H9 (cell line): ENCODE measurements around the gene GPR68. TPM values are rescaled to one million over a fixed set of nuclear protein-coding genes. Genes with fewer than 3 reads are reported as not detected.

ENCODE experiments used
- DNase-seq: peaks from one replicate; pipeline ENCODE4 v3.0.0-alpha.2; 2017
- H2AFZ ChIP-seq: one replicate; pipeline ENCODE4 v1.6.1; 2013; ENCODE audit warnings: mild to moderate bottlenecking, low read length, control low read depth, moderate library complexity
- H2AK5ac ChIP-seq: 2 replicates; pipeline ENCODE4 v1.6.1; 2013; ENCODE audit warnings: low read length, control low read depth, mixed read lengths; ENCODE audit not compliant: insufficient read length
- H2BK120ac ChIP-seq: one replicate; pipeline ENCODE4 v1.6.1; 2013; ENCODE audit warnings: low read depth, mild to moderate bottlenecking, low read length, control low read depth, inconsistent platforms; ENCODE audit not compliant: poor library complexity, severe bottlenecking
- H2BK12ac ChIP-seq: 2 replicates; pipeline ENCODE4 v1.6.1; 2013; ENCODE audit warnings: low read length, control low read depth, mixed read lengths, low read depth; ENCODE audit not compliant: insufficient read length
- H2BK15ac ChIP-seq: 2 replicates; pipeline ENCODE4 v1.6.1; 2013; ENCODE audit warnings: low read depth, low read length, control low read depth
- H2BK20ac ChIP-seq: one replicate; pipeline ENCODE4 v1.6.1; 2013; ENCODE audit warnings: low read depth, mild to moderate bottlenecking, low read length, control low read depth, inconsistent platforms; ENCODE audit not compliant: poor library complexity, severe bottlenecking
- H2BK5ac ChIP-seq: 2 replicates; pipeline ENCODE4 v1.6.1; 2013; ENCODE audit warnings: low read length, control low read depth, mixed read lengths; ENCODE audit not compliant: insufficient read length
- H3K14ac ChIP-seq: 2 replicates; pipeline ENCODE4 v1.6.1; 2013; ENCODE audit warnings: low read length, control low read depth; ENCODE audit not compliant: insufficient read depth
- H3K18ac ChIP-seq: 2 replicates; pipeline ENCODE4 v1.6.1; 2013; ENCODE audit warnings: low read depth, mild to moderate bottlenecking, mixed read lengths, low read length, control low read depth; ENCODE audit not compliant: insufficient read length
- H3K23ac ChIP-seq: 2 replicates; pipeline ENCODE4 v1.6.1; 2013; ENCODE audit warnings: low read length, control low read depth, mixed read lengths, low read depth; ENCODE audit not compliant: insufficient read length
- H3K23me2 ChIP-seq: 2 replicates; pipeline ENCODE4 v1.6.1; 2013; ENCODE audit warnings: low read depth, mild to moderate bottlenecking, mixed read lengths, low read length, control low read depth; ENCODE audit not compliant: insufficient read length, poor library complexity, severe bottlenecking
- H3K27ac ChIP-seq: 2 replicates; pipeline ENCODE4 v1.5.1; 2013; ENCODE audit warnings: low read length, control low read depth, mixed read lengths, low read depth; ENCODE audit not compliant: insufficient read length
- H3K27me3 ChIP-seq: 2 replicates; pipeline ENCODE4 v1.6.1; 2013; ENCODE audit warnings: low read length, control low read depth, inconsistent platforms; ENCODE audit not compliant: insufficient read depth
- H3K4ac ChIP-seq: 2 replicates; pipeline ENCODE4 v1.6.1; 2013; ENCODE audit warnings: low read depth, mild to moderate bottlenecking, control low read depth, inconsistent platforms, low read length, moderate library complexity
- H3K4me1 ChIP-seq: 2 replicates; pipeline ENCODE4 v1.6.1; 2013; ENCODE audit warnings: low read length, control low read depth, inconsistent platforms; ENCODE audit not compliant: insufficient read depth
- H3K4me2 ChIP-seq: 2 replicates; pipeline ENCODE4 v1.6.1; 2013; ENCODE audit warnings: low read length, control low read depth, mixed read lengths; ENCODE audit not compliant: insufficient read length, insufficient read depth
- H3K56ac ChIP-seq: 2 replicates; pipeline ENCODE4 v1.6.1; 2013; ENCODE audit warnings: low read depth, mild to moderate bottlenecking, mixed read lengths, low read length, control low read depth; ENCODE audit not compliant: insufficient read length
- H3K79me1 ChIP-seq: 2 replicates; pipeline ENCODE4 v1.6.1; 2013; ENCODE audit warnings: low read depth, mild to moderate bottlenecking, moderate library complexity, low read length, control low read depth, inconsistent platforms; ENCODE audit not compliant: insufficient read depth, poor library complexity, severe bottlenecking
- H3K79me2 ChIP-seq: 2 replicates; pipeline ENCODE4 v1.6.1; 2013; ENCODE audit warnings: low read length, control low read depth, inconsistent platforms; ENCODE audit not compliant: insufficient read depth
- H3K9ac ChIP-seq: 2 replicates; pipeline ENCODE4 v1.6.1; 2013; ENCODE audit warnings: low read length, control low read depth, mixed read lengths; ENCODE audit not compliant: insufficient read length; ENCODE audit errors: extremely low read depth
- H3K9me3 ChIP-seq: one replicate; pipeline ENCODE4 v1.6.1; 2013; ENCODE audit warnings: low read depth, low read length, inconsistent platforms; ENCODE audit not compliant: control insufficient read depth
- H3T11ph ChIP-seq: one replicate; pipeline ENCODE4 v1.6.1; 2013; ENCODE audit warnings: mild to moderate bottlenecking, low read length, control low read depth, inconsistent platforms
- H4K20me1 ChIP-seq: one replicate; pipeline ENCODE4 v1.6.1; 2013; ENCODE audit not compliant: control insufficient read depth, insufficient read length, insufficient read depth
- H4K5ac ChIP-seq: 2 replicates; pipeline ENCODE4 v1.6.1; 2013; ENCODE audit warnings: low read depth, mild to moderate bottlenecking, mixed read lengths, low read length, control low read depth; ENCODE audit not compliant: insufficient read length
- H4K8ac ChIP-seq: replicated peaks from 2 replicates; pipeline ENCODE4 v1.6.1; 2013; ENCODE audit warnings: low read length, control low read depth, mixed read lengths, low read depth; ENCODE audit not compliant: insufficient read length
- H4K91ac ChIP-seq: 2 replicates; pipeline ENCODE4 v1.6.1; 2013; ENCODE audit warnings: low read depth, mild to moderate bottlenecking, moderate library complexity, mixed read lengths, low read length, control low read depth; ENCODE audit not compliant: insufficient read length
- H3K27ac Mint-ChIP-seq, 3 experiments: 2 replicates in 2 of 3; 3 replicates in 1 of 3; pipeline ENCODE4 v1.8.0; 2020 to 2021; ENCODE audit warnings: mixed read lengths in 3 of 3, mild to moderate bottlenecking in 1 of 3, moderate library complexity in 1 of 3
- H3K27me3 Mint-ChIP-seq: 2 replicates; pipeline ENCODE4 v1.8.0; 2021; ENCODE audit warnings: low read depth, mild to moderate bottlenecking, moderate library complexity, mixed read lengths
- H3K36me3 Mint-ChIP-seq, 3 experiments: 2 replicates in 2 of 3; 3 replicates in 1 of 3; pipeline ENCODE4 v1.8.0; 2020 to 2021; ENCODE audit warnings: low read depth in 3 of 3, mixed read lengths in 3 of 3; ENCODE audit not compliant: insufficient read depth in 1 of 3
- H3K4me1 Mint-ChIP-seq, 2 experiments: 2 replicates each; pipeline ENCODE4 v1.8.0; 2020; ENCODE audit warnings: mixed read lengths in 2 of 2
- H3K4me3 Mint-ChIP-seq, 2 experiments: 2 replicates in 1 of 2; 3 replicates in 1 of 2; pipeline ENCODE4 v1.8.0; 2020 to 2021; ENCODE audit warnings: mild to moderate bottlenecking in 2 of 2, mixed read lengths in 2 of 2, moderate library complexity in 1 of 2
- H3K9me3 Mint-ChIP-seq, 2 experiments: 2 replicates in 1 of 2; 3 replicates in 1 of 2; pipeline ENCODE4 v1.8.0; 2020; ENCODE audit warnings: mild to moderate bottlenecking in 2 of 2, mixed read lengths in 2 of 2, moderate library complexity in 1 of 2
- CTCF ChIP-seq: fragments of 200-600 bp; sonication (generic); conservative IDR thresholded peaks from 3 replicates; pipeline ENCODE4 v1.8.0; 2021; ENCODE audit warnings: antibody characterized with exemption, mild to moderate bottlenecking
- WGBS: extraction: QIAGEN DNeasy Blood & Tissue Kit; methylation state at CpG from one replicate; pipeline ENCODE4 v1.1.7; 2013; ENCODE audit warnings: missing lambda C conversion rate, low lambda C conversion rate, mixed read lengths; ENCODE audit not compliant: insufficient read length; ENCODE audit errors: extremely low coverage; 5-methylcytosine and 5-hydroxymethylcytosine counted together
- total RNA-seq: library from RNA; stranded (reverse); gene quantifications from 2 replicates; pipeline ENCODE4 v1.2.1, GENCODE V29; 2021

GPR68 gene
- total RNA-seq, 1 experiment from 2014 or later = 0.33 TPM

- Mint-ChIP-seq H3K9me3 (peaks cover 2 to 5% of the 10 kb centered on the region in 2 experiments; a peak in 2 of 5 replicates), H3K4me3 (no peak overlapping the region), H3K27ac (no peak overlapping the region), H3K36me3 (no peaks in the 10 kb centered on the region; a peak in 2 of 7 replicates), H3K4me1 (peaks cover 22 to 25% of the 10 kb centered on the region in 2 experiments), H3K27me3 (peaks cover 47% of the 10 kb centered on the region)
- no peak overlapping the region for H3T11ph ChIP-seq
- no peak overlapping the region for H3K27ac ChIP-seq
- H2BK120ac ChIP-seq = no peak overlapping the region
- H2AFZ ChIP-seq = no peak overlapping the region
- no peaks in the 10 kb centered on the region for H3K4me1 ChIP-seq
- no peak overlapping the region for H3K4ac ChIP-seq
- H4K20me1 ChIP-seq = no peaks in the 10 kb centered on the region
- H2BK5ac ChIP-seq = no peak overlapping the region
- H3K4me2 ChIP-seq = no peak overlapping the region
- H4K5ac ChIP-seq = no peak overlapping the region
- DNase-seq = no peak
- no peak overlapping the region for H2BK12ac ChIP-seq
- H3K9ac ChIP-seq = no peak overlapping the region
- no CpG with 5 or more reads among the region's 5 CpGs for WGBS
- no peak overlapping the region for H3K23ac ChIP-seq
- no peaks in the 10 kb centered on the region for H3K79me1 ChIP-seq
- H2AK5ac ChIP-seq = no peak overlapping the region
- no peak overlapping the region for H2BK15ac ChIP-seq
- H4K8ac ChIP-seq = no peak overlapping the region
- TF ChIP-seq CTCF = no peak
- H3K56ac ChIP-seq = no peak overlapping the region
- no peak overlapping the region for H2BK20ac ChIP-seq
- H3K18ac ChIP-seq = no peak overlapping the region
- H3K27me3 ChIP-seq = peaks cover 3% of the 10 kb centered on the region; the same call in 1 of the 2 replicates
- no peaks in the 10 kb centered on the region for H3K79me2 ChIP-seq
- H4K91ac ChIP-seq = no peak overlapping the region
- H3K14ac ChIP-seq = no peak overlapping the region
- H3K23me2 ChIP-seq = peaks cover 11% of the 10 kb centered on the region
- no peaks in the 10 kb centered on the region for H3K9me3 ChIP-seq
These were observed 16.6 kb upstream of the GPR68 start for GRCh38 chr14:91261115-91261514.
